HepG2 (cell line): ENCODE measurements around the gene UBE3B.

Experiments
- CBX1 ChIP-seq: IDR thresholded peaks from one replicate; pipeline ENCODE4 v1.6.1; 2016; ENCODE audit warnings: antibody characterized with exemption, low read depth
- CEBPB ChIP-seq: IDR thresholded peaks from 2 replicates; pipeline ENCODE4 v1.6.1; 2011; ENCODE audit warnings: low read depth, low read length, improper control_type of control experiment, borderline replicate concordance
- CREB3 ChIP-seq: sonication (generic); formaldehyde crosslinking; IDR thresholded peaks from 2 replicates; pipeline ENCODE4 v1.5.0; 2020; ENCODE audit warnings: missing genetic modification reagents
- CTCF ChIP-seq: sonication (generic); formaldehyde crosslinking; IDR thresholded peaks from 2 replicates; pipeline ENCODE4 v1.5.0; 2020; ENCODE audit warnings: mild to moderate bottlenecking, missing genetic modification reagents, moderate library complexity
- DPF2 ChIP-seq: sonication (generic); formaldehyde crosslinking; IDR thresholded peaks from 2 replicates; pipeline ENCODE4 v1.4.0; 2020; ENCODE audit warnings: mild to moderate bottlenecking, low read depth, missing genetic modification reagents, borderline replicate concordance
- MAFG ChIP-seq: sonication (generic); formaldehyde crosslinking; IDR thresholded peaks from 2 replicates; pipeline ENCODE4 v1.5.1; 2020; ENCODE audit warnings: mild to moderate bottlenecking, missing genetic modification reagents
- NFKB2 ChIP-seq: sonication (generic); formaldehyde crosslinking; IDR thresholded peaks from 2 replicates; pipeline ENCODE4 v1.4.0; 2020; ENCODE audit warnings: missing genetic modification reagents, borderline replicate concordance
- NFYB ChIP-seq: sonication (generic); formaldehyde crosslinking; IDR thresholded peaks from 2 replicates; pipeline ENCODE4 v1.4.0; 2020; ENCODE audit warnings: missing genetic modification reagents
- POLR2A ChIP-seq, 2 experiments: IDR thresholded peaks; 2 replicates each; pipeline ENCODE4 v1.6.1; 2011; ENCODE audit warnings: low read depth in 2 of 2, low read length in 2 of 2, mild to moderate bottlenecking in 1 of 2, moderate library complexity in 1 of 2; ENCODE audit not compliant: insufficient read depth in 1 of 2
- REPIN1 ChIP-seq: sonication (generic); formaldehyde crosslinking; IDR thresholded peaks from 2 replicates; pipeline ENCODE4 v1.8.0; 2022; ENCODE audit warnings: missing genetic modification reagents, low read depth, mild to moderate bottlenecking, borderline replicate concordance
- ZBTB4 ChIP-seq: sonication (generic); formaldehyde crosslinking; IDR thresholded peaks from 2 replicates; pipeline ENCODE4 v1.4.0; 2020; ENCODE audit warnings: missing genetic modification reagents, mild to moderate bottlenecking, borderline replicate concordance
- ZNF704 ChIP-seq: sonication (generic); formaldehyde crosslinking; IDR thresholded peaks from 2 replicates; pipeline ENCODE4 v1.8.1; 2023; ENCODE audit warnings: mild to moderate bottlenecking, inconsistent platforms, moderate library complexity, missing genetic modification reagents, borderline replicate concordance
- ZNF891 ChIP-seq: sonication (generic); formaldehyde crosslinking; IDR thresholded peaks from 2 replicates; pipeline ENCODE4 v1.5.0; 2020; ENCODE audit warnings: mild to moderate bottlenecking, missing genetic modification reagents
- ZSCAN12 ChIP-seq: sonication (generic); formaldehyde crosslinking; IDR thresholded peaks from 2 replicates; pipeline ENCODE4 v1.9.0; 2021; ENCODE audit warnings: mild to moderate bottlenecking, missing genetic modification reagents

- TF ChIP-seq CREB3 (no peak), ZNF704 (no peak), CEBPB (no peak), ZSCAN12 (CRISPR knock-in tag) (no peak), CBX1 (no peak), ZBTB4 (CRISPR knock-in tag) (no peak), CTCF (CRISPR knock-in tag) (no peak), NFKB2 (CRISPR knock-in tag) (no peak), ZNF891 (no peak), MAFG (CRISPR knock-in tag) (no peak), REPIN1 (CRISPR knock-in tag) (no peak), DPF2 (no peak), NFYB (CRISPR knock-in tag) (no peak), POLR2A (IDR thresholded peaks at IDR 0.05; ENCODE audit: insufficient read depth in 1 of 2, low read depth in 2 of 2, low read length in 2 of 2) (no peak; a peak in 1 of 4 replicates)
These were observed 76.0 kb downstream of the UBE3B start for GRCh38 chr12:109553483-109553882.
